Measurements from ENCODE around the gene SLC19A1. TPM values are rescaled to one million over a fixed set of nuclear protein-coding genes. Genes with fewer than 3 reads are reported as not detected.

The SLC19A1 gene
- total RNA-seq, 6 experiments from 2014 or later: 4.5 to 24.5 (median 15.7) TPM

DNA sequence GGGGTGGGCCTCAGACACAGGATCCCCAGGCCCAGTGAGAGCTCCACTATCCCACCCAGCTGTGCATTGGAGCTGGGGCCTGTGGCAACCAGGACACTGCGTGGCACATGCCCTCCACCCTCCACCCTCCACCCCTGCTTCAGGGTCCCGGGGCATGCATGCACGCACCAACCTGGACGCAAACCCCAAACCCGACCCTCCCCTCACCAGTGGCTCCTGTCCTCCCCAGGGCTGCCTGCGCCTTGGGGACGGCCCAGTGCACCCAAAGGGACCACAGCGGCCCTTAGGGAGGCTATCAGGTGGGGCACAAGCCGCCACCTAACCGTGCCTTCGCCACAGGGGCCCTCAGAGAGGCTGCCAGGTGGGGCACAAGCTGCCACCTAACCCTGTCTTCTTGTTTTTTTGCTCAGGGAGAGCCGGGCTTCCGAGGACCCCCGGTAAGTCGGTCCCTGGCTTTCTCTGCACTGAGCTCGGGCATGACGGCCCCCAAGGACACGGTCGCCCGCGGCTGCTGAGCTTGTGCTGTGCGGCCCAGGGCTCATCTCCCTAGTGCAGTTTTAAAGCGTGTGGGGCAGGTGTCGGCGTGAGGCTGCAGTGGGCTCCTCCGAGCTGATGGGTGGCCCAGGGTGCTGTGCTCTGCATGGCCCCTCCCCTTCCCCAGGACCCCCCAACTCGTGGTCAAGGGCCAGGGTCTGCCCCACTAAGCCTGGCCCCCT is 47.9 kb downstream of the SLC19A1 start:
- Histone ChIP-seq H3K36me3 (peaks cover 0 to 83% (median 42%) of the 10 kb centered on the region in 4 donors), H3K27ac (no peak overlapping the region), H3K27me3 (no peaks in the 10 kb centered on the region), H3K9me3 (no peaks in the 10 kb centered on the region), H3K4me3 (no peak overlapping the region), H3K4me1 (no peaks in the 10 kb centered on the region)
- ATAC-seq (no peak), DNase-seq (peak in 2 of 3 donors; percentile 15 to 39)
- TF ChIP-seq, protein P1, sequence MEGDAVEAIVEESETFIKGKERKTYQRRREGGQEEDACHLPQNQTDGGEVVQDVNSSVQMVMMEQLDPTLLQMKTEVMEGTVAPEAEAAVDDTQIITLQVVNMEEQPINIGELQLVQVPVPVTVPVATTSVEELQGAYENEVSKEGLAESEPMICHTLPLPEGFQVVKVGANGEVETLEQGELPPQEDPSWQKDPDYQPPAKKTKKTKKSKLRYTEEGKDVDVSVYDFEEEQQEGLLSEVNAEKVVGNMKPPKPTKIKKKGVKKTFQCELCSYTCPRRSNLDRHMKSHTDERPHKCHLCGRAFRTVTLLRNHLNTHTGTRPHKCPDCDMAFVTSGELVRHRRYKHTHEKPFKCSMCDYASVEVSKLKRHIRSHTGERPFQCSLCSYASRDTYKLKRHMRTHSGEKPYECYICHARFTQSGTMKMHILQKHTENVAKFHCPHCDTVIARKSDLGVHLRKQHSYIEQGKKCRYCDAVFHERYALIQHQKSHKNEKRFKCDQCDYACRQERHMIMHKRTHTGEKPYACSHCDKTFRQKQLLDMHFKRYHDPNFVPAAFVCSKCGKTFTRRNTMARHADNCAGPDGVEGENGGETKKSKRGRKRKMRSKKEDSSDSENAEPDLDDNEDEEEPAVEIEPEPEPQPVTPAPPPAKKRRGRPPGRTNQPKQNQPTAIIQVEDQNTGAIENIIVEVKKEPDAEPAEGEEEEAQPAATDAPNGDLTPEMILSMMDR (IDR thresholded peaks at IDR 0.05): no peak
- no peak for TF ChIP-seq POLR2A (IDR thresholded peaks at IDR 0.05)
- 95% methylated on average over 12 of the region's 27 CpGs for WGBS (ENCODE audit: insufficient coverage, low coverage, low lambda C conversion rate, missing lambda C conversion rate)
- intact Hi-C loops (cut with DNase I): no loop called here

DNA sequence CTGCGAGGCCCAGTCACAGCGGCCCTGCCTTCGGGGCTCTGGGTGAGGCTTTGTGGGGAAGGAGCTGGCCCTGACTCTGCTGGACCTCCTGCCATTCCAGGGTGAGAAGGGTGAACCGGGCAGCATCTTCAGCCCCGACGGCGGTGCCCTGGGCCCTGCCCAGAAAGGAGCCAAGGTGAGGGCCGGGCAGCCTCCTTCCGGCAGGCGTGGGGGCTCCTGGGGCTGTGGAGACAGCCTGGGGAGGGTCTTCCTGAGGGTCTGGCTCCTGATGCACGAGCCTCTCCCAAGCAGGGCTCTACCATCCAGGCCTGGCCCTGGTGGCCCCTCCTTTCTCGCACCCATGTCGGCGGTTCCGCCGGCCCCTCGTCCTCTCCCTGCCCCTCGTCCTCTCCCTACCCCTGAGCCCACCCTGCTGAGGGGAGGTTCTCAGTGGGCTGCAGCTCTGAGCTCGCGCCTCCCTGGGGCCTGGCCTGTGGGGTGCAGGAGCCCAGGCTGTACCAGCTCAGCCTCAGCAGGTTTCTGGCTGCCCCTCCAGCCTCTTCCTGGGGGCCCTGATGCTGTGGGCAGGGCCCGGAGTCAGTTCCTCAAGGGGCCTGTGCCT is 48.7 kb downstream of the SLC19A1 start:
- no peak overlapping the region for H3K4me3 ChIP-seq
- TF ChIP-seq, protein P1 (IDR thresholded peaks at IDR 0.05): no peak
- no peak for TF ChIP-seq POLR2A (IDR thresholded peaks at IDR 0.05)
- ATAC-seq: no peak
- no peaks in the 10 kb centered on the region for H3K4me1 ChIP-seq
- H3K27me3 ChIP-seq: no peaks in the 10 kb centered on the region
- peaks cover 0 to 83% (median 38%) of the 10 kb centered on the region in 4 donors for H3K36me3 ChIP-seq
- no peaks in the 10 kb centered on the region for H3K9me3 ChIP-seq
- peak in 1 of 3 donors; percentile 15 for DNase-seq
- no peak overlapping the region for H3K27ac ChIP-seq
- intact Hi-C loops (cut with DNase I): no loop called here
- WGBS (ENCODE audit: insufficient coverage, low coverage, low lambda C conversion rate, missing lambda C conversion rate): 100% methylated on average over 1 of the region's 21 CpGs

DNA sequence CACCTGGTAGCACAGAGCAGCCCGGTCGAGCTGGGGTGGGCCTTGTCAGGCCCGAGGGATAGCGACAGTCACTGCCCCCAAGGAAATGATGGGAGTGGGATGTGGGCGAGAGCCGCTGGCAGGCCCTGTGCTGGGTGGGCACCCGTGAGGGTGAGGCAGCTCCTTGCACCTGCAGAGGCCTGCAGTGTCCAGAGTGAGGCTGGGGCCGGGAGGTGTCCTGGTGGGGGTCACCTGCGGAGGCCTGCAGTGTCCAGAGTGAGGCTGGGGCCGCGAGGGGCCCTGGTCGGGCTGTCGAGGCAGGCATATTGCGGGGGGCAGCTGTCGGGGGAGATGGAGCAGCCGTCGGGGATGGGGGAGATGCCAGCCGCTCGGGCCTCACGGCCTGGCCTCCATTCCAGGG is 49.5 kb downstream of the SLC19A1 start:
- Histone ChIP-seq H3K27ac (no peak overlapping the region), H3K27me3 (no peaks in the 10 kb centered on the region), H3K9me3 (no peaks in the 10 kb centered on the region), H3K36me3 (peaks cover 0 to 83% (median 36%) of the 10 kb centered on the region in 4 donors), H3K4me3 (no peak overlapping the region), H3K4me1 (no peaks in the 10 kb centered on the region)
- no peak for TF ChIP-seq POLR2A (IDR thresholded peaks at IDR 0.05)
- TF ChIP-seq, protein P1 (IDR thresholded peaks at IDR 0.05): no peak
- intact Hi-C loops (cut with DNase I): no loop called here
- WGBS (ENCODE audit: insufficient coverage, low coverage, low lambda C conversion rate, missing lambda C conversion rate): 96% methylated on average over 5 of the region's 20 CpGs
- ATAC-seq (no peak), DNase-seq (no peak)

DNA sequence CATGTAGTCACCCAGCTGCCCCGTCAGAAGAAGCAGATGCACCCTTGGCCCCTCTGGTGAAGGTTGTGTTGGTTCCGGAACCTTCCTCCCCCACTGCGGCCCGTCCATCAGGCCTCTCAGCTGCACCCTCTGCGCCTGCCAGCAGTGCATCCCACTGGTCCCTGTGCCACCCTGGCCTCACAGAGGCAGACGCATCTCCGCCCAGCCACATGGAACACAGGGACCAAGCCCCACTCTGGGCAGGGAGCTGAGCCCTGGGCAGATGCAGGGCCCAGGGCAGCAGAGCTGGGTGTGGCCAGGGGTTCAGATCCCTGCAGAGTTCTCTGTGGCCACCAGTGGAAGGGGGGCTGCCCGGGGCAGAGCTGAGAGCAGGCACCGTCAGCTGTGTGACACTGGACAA is 50.6 kb downstream of the SLC19A1 start:
- Histone ChIP-seq H3K9me3 (no peaks in the 10 kb centered on the region), H3K27me3 (no peaks in the 10 kb centered on the region), H3K4me1 (no peaks in the 10 kb centered on the region), H3K4me3 (no peak overlapping the region), H3K27ac (no peak overlapping the region), H3K36me3 (peaks cover 0 to 83% (median 34%) of the 10 kb centered on the region in 4 donors)
- intact Hi-C loops (cut with DNase I): no loop called here
- 60% methylated on average over 1 of the region's 9 CpGs for WGBS (ENCODE audit: insufficient coverage, low coverage, low lambda C conversion rate, missing lambda C conversion rate)
- ATAC-seq (no peak), DNase-seq (no peak)
- TF ChIP-seq POLR2A (IDR thresholded peaks at IDR 0.05): no peak
- TF ChIP-seq, protein P1 (IDR thresholded peaks at IDR 0.05): no peak

All from right lobe of liver (tissue), 6 donors.